Measurements from ENCODE around the gene CYBC1. TPM values are rescaled to one million over a fixed set of nuclear protein-coding genes. Genes with fewer than 3 reads are reported as not detected.
"Not testable (repeated sequence)": the region's sequence is repeated elsewhere in the genome, so short reads cannot be mapped to it uniquely, and the experiment has no call there.

CYBC1 gene
- total RNA-seq, 2 donors from 2014 or later = 42.1 to 43.6 TPM

- DNase-seq (no peak), ATAC-seq (no peak)
- intact Hi-C loops (cut with DNase I) = no loop called here
These were observed 33.3 kb upstream of the CYBC1 start for GRCh38 chr17:82483836-82484235.

DNA sequence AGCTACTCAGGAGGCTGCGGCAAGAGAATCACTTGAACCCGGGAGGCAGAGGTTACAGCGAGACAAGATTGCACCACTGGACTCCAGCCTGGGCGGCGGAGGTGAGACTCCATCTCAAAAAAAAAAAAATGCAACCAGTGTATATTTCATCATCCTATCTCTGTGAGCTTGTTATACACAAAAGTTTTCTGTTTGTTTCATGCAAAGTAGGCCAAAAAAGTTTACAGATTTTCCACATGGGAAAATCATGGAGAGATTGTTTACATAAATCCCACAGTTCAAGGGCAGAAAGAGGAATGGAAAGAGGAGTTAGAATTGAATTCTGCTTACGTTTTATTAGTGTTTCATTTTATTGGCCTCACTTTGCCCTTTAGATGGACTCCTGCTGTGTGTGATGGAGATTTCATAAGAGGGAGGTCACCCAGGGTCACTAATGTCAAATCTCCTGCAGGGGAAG, 32.7 kb upstream of the CYBC1 start:
- ATAC-seq (no peak), DNase-seq (no peak)
- intact Hi-C loops (cut with DNase I) = no loop called here

- intact Hi-C loops (cut with DNase I) = no loop called here
- ATAC-seq (no peak), DNase-seq (no peak)
These were observed 29.8 kb upstream of the CYBC1 start for GRCh38 chr17:82480318-82480717.

- DNase-seq = no peak
- peak in 1 of 2 donors; percentile 62 for ATAC-seq
- intact Hi-C loops (cut with DNase I) = no loop called here
These were observed 29.1 kb upstream of the CYBC1 start for GRCh38 chr17:82479602-82480001.

DNA sequence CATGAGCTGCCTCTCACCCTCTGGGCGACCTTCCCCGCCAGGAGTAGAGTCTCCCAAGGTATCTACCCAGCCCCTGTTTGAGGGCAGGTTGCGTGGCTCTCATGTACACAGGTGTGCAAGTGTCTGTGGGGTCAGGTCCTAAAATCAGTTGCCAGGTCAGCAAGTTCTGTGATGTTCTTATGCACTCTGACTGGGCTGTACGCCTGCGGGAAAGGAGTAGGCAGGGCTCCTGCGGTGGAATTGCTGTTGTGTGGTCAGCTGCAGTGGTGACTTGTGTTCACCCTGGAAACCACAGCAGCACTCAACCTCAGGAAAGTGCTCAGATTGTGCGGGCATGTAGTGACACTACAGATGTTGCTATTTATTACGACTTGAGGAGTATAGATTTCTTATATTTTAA, 27.4 kb upstream of the CYBC1 start:
- ATAC-seq = no peak
- intact Hi-C loops (cut with DNase I) = no loop called here
- no peak for DNase-seq

- intact Hi-C loops (cut with DNase I) = no loop called here
- DNase-seq (no peak), ATAC-seq (no peak)
These were observed 24.9 kb upstream of the CYBC1 start for GRCh38 chr17:82475458-82475857.

DNA sequence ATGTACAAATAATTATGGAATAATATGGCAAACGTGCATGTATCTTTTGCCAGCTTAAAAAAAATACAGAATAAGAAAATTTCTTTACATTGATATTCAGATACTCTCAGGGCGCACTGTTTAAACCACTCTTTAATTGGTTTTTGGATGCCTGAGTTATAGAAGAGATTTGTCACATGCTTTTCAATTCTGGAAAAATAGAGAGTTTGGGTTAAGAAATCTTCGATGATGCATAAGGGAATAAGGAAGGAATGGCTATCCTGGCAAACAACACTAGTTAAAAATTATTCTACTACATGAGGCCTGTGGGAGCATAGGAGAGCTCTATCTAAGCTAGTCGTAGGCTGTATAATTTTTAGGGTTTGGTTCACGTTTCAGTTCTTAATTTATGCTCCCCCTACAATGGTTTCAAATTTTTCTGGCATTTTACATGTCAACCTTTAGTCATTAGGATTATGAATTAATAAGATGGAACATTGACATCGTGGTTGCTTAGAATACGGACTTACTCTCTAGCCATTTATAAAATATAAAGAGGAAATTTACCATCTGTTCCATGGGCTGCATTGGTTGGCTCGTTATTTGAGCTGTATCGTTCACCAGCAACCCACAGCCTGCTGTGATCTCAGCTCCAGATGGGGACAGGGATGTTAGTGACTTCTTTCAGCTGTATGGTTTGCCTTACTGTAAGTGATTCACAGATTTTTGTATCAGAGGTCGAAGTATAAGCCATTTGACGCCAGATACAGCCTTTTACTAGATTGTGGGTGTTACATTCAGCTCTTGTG, 23.9 kb upstream of the CYBC1 start:
- DNase-seq = no peak
- intact Hi-C loops (cut with DNase I) = no loop called here
- ATAC-seq = no peak

GRCh38 chr17:82470065-82470464, 19.5 kb upstream of the CYBC1 start:
- ATAC-seq (no peak), DNase-seq (no peak)
- intact Hi-C loops (cut with DNase I) = no loop called here

- DNase-seq = no peak
- intact Hi-C loops (cut with DNase I) = no loop called here
- ATAC-seq = no peak
These were observed 18.1 kb upstream of the CYBC1 start for GRCh38 chr17:82468692-82469091.

DNA sequence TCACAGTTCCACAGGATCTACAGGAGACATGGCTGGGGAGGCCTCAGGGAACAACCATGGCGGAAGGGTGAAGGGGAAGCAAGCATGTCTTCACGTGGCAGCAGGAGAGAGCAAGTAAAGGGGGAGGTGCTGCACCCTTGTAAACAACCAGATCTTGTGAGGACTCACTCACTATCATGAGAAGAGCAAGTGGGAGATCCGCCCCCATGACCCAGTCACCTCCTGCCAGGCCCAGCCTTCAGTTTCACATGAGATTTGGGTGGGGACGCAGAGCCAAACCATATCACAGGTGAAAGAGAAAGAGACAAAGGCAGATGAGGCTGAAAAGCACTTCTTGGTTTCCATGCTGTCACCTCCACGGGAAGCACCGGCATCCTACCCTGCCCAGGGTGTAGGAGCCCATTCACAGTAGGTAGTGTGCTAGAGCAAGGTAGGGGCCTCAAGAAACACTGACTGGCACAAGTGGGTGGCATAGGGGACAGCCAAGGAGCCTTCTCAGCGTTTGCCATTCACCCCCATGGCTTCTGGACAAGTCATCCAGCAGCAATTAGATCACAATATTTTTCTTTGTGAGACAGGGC, 14.6 kb upstream of the CYBC1 start:
- no peak for DNase-seq
- no peak for ATAC-seq

DNA sequence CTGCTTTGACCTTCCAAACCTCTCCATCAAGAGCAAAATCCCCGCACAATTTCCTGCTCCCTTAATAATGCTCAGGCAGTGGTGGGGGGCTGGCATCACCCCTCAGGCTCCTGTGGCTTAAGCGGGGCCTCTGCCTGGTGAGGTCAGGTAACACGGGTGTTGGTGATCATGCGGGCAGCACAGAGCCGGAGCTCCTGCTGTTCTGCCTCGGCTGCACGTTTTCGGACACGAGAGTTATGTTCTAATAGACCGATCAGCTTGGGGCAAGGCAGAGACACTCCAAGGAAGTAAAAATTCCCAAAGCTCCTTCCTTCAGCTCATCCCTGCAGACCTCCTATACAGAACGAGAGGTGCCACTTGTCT, 14.0 kb upstream of the CYBC1 start:
- DNase-seq (no peak), ATAC-seq (no peak)
- intact Hi-C loops (cut with DNase I) = no loop called here

More for the DNA sequence above, 14.6 kb upstream of the CYBC1 start:
- intact Hi-C loops (cut with DNase I) = no loop called here

DNA sequence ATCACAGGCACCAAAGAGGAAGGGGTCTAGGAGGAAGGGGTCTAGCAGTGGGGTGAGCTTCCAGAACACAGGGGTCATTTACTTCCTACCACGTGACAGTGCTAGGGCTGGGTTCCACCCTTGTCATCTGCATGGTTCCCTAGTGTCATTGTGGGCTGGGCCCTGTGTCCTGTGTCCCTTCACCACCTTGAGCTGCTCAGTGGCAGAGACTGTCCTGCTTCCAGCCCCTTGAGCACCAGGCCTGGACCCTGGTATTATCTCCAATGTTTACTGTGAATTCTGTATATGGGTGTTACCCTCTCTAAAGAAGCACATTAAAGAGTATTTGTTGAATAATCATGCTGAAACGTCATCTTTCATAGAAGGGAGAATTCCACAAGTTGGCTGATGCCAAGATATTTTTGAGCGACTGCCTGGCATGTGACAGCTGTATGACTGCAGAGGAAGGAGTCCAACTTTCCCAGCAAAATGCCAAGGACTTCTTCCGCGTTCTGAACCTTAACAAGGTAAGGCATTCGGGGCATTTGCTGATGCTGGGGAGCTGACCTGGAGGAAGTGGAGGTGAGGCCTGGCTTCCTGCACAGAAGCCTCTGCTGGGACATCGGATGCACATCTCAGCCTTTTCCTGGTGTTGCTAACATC, 13.5 kb upstream of the CYBC1 start:
- intact Hi-C loops (cut with DNase I) = no loop called here
- ATAC-seq (peak; percentile 22 to 39), DNase-seq (no peak)

GRCh38 chr17:82463391-82463790, 12.8 kb upstream of the CYBC1 start:
- intact Hi-C loops (cut with DNase I) = no loop called here
- DNase-seq (no peak), ATAC-seq (no peak)

- ATAC-seq = no peak
- DNase-seq = no peak
- intact Hi-C loops (cut with DNase I) = no loop called here
These were observed 11.4 kb upstream of the CYBC1 start for GRCh38 chr17:82461827-82462524.

- DNase-seq; ATAC-seq; intact Hi-C loops (cut with DNase I): not testable (repeated sequence)
These were observed 9.4 kb upstream of the CYBC1 start for GRCh38 chr17:82459936-82460335.

DNA sequence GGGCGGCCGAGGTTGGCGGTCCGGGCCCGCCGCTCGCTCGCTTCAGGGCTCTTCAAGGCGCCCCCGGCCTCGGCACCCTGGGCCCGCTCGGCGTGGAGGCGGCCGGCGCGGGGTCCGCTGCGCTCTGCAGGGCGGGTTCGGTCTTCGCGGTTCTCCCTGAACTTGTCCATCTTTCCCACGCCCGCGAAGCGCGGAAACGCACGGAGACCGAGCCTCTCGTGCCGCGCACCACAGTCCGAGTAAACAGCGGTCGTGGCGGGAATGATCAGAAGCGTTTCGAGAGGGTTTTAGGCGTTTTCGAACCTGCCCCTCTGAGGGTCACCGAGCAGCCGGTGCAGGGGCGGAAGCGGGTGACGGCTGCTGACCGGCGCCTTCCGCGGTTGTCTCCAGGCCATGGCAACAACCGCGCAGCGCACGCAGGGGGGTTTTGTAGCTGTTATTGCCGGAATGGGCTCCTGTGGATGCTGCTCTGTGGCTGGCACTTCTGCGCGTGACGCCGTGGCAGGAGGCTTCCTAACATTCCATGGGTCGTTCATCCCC, 8.4 kb upstream of the CYBC1 start:
- DNase-seq (peak; percentile 49), ATAC-seq (peak; percentile 1 to 4)
- intact Hi-C loops (cut with DNase I) = no loop called here

DNA sequence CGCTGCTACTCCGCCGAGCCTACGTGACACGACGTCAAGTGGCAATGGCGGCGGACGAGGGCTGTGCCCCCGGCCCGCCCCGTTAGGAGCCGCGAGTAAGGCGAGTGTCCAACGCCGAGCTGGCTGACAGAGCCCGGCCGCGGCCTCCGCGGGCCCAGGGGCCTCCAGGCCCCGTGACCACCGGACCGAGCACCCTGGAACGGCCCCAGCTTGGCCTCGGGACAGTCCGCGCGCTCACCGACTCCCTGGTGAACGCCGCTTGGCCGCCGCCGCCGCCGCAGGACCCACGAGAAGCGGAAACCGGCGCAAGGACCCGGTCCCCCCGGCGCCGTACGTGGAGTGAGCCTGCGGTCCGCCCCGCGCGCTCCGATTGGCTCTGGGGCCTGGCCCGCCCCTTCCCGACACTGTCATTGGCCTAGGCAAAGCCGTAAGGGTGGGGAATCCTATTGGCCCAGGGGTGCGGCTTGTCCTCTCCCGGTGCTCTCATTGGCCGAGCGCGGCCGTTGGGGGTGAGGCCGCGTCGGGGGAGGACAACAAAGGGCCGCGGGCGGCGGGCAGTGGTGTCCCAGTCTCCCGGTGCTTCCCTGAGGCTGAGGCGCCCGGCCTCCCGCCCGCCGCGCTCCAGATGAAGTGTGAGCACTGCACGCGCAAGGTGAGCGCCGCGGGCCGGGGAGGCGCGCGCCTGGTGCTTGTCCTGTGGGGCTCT, 7.8 kb upstream of the CYBC1 start, which contains the start of gene NARF:
Gene NARF (plus strand): TSS at position 563 of the 706 bp plus-strand sequence. CDS start 63 bp downstream, at position 626.
- intact Hi-C loops (cut with DNase I) = no loop called here
- DNase-seq = peak; percentile 99
- peak; percentile 99 for ATAC-seq

DNA sequence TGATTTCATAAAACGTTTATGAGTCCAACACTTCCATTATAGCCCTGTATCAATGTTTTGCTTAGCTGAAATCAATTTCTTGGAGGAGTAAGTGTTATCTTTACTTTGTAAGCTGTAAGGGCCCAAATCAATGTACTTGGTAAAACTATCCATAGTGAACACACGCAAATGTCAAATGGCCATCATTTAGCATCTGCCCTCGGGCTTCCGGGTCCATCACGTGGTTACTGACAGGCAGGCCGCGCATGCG, 7.3 kb upstream of the CYBC1 start:
- ATAC-seq (no peak), DNase-seq (no peak)
- intact Hi-C loops (cut with DNase I) = no loop called here

Data from left cardiac atrium (tissue), 4 donors.